ENCODE measurements around the gene PLCH2. TPM values are rescaled to one million over a fixed set of nuclear protein-coding genes. Genes with fewer than 3 reads are reported as not detected.
A peak's percentile ranks its signal among the peaks of the same experiment; 100 is the strongest.
"Not testable (repeated sequence)": the region's sequence is repeated elsewhere in the genome, so short reads cannot be mapped to it uniquely, and the experiment has no call there.

The PLCH2 gene
- total and polyA plus RNA-seq, 8 donors: 0.67 to 6.5 (median 3.7) TPM

DNA sequence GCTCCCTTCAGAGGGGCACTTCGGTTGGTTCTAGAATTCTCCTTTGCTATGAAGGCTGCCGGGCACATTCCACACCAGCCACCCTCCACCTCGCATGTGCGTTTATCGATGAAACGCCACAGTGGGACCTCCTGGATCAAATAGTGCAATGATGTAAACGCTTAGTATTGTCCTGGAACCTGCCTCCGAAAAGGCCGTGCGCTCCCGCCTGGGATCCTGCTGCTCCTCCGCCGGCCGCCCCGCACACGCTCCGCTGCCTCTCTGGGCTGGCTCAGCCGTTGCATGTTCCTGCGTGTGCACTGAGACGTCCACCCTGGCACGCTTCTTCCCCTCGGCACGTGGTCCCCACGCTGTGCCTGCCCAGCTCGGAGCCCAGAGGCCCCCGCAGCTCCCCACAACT, 76.1 kb downstream of the PLCH2 start:
- Histone ChIP-seq H3K36me3 (no peaks in the 10 kb centered on the region), H3K27ac (no peak overlapping the region), H3K27me3 (no peaks in the 10 kb centered on the region), H3K4me1 (peaks cover 24 to 59% of the 10 kb centered on the region in 2 donors), H3K4me3 (no peak overlapping the region), H3K9me3 (no peaks in the 10 kb centered on the region)
- TF ChIP-seq CTCF (IDR thresholded peaks at IDR 0.05): no peak
- DNase-seq: no peak
- intact Hi-C loops (cut with DNase I): no loop called here
- ATAC-seq: no peak

DNA sequence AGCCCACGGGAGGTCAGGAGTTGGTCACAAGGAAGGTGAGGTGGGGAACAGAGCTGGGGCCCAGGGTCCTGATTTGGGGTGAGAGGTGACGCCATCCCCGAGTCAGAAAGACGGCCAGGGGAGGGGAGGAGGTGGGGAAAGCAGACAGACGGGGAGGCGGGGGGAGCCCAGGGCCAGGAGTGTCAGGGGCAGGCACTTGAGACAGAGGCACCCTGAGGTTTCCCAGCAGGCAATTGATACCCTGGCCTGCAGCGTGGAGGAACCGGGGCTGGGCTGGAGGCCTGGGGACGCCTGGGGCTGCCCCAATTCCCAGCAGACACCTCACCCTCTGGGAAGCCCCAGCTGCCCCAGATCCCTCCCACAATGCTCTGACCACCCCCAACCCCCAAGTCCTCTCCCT, 77.0 kb downstream of the PLCH2 start:
- H3K36me3 ChIP-seq; H3K9me3 ChIP-seq; H3K4me3 ChIP-seq; H3K27me3 ChIP-seq; H3K27ac ChIP-seq; ATAC-seq; DNase-seq; intact Hi-C loops (cut with DNase I): not testable (repeated sequence)
- H3K4me1 ChIP-seq: peaks cover 22 to 59% of the 10 kb centered on the region in 2 donors

GRCh38 chr1:2553871-2554620, 78.0 kb downstream of the PLCH2 start:
- H3K27me3 ChIP-seq: no peaks in the 10 kb centered on the region
- H3K4me1 ChIP-seq: peaks cover 14 to 59% of the 10 kb centered on the region in 2 donors
- no peaks in the 10 kb centered on the region for H3K9me3 ChIP-seq
- intact Hi-C loops (cut with DNase I): no loop called here
- H3K36me3 ChIP-seq: peaks cover 0 to 15% of the 10 kb centered on the region in 2 donors
- H3K4me3 ChIP-seq: no peak overlapping the region
- no peak for TF ChIP-seq CTCF (IDR thresholded peaks at IDR 0.05)
- DNase-seq: peak in 1 of 4 donors; percentile 54
- H3K27ac ChIP-seq: no peak overlapping the region
- no peak for ATAC-seq

DNA sequence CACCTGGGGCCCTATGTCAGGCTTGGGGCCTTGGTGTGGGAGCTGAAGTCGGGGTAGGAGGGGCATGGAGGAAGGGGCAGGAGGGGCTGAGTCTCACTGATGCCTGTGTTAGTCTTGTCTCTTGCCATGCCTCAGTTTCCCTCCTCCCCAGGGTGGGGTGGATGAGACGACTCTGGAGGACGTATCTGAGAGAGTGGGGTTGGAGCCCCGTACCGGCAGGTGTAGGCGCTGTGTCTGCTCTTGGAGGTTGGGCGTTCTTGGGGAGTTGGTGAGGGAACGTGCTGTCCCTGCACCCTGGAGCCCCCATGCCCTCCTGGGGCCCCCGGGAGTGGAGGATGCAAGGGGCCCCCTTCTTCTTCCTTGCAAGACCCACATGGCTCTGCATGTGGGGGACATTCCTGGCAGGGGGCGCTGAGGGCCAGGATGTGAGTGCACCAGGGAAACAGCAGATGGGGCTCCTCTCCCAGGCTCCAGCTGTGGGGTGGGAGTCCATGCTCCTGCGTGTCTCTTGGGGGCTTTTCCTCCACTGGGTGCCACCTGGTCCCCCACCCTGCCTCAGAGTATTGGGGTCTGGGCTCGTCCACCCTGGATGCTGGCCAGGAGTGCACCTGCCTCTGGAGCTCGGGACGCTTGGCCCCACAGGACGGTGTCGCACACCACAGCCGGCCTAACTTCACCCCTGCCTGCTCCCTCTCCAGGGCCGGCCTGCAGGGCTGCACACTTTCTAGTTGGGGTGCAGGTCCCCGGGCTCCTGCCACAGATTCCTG, 78.7 kb downstream of the PLCH2 start:
- H3K4me3 ChIP-seq: peak overlapping the region in 1 of 2 donors; percentile 77
- H3K9me3 ChIP-seq: no peaks in the 10 kb centered on the region
- peak overlapping the region; percentile 94 to 98 for H3K27ac ChIP-seq
- intact Hi-C loops (cut with DNase I): no loop called here
- peaks cover 0 to 23% of the 10 kb centered on the region in 2 donors for H3K36me3 ChIP-seq
- H3K27me3 ChIP-seq: no peaks in the 10 kb centered on the region
- peaks cover 12 to 59% of the 10 kb centered on the region in 2 donors for H3K4me1 ChIP-seq
- ATAC-seq (peak; percentile 6), DNase-seq (peak in 2 of 4 donors; percentile 53 to 82)
- TF ChIP-seq CTCF (IDR thresholded peaks at IDR 0.05): peak; percentile 30 to 38

Other genes with a start within 250 kb of the PLCH2 start
- gene SKI, start 248.0 kb upstream of the PLCH2 start, total RNA-seq: 10 to 100 TPM; 75.8 to 89.0 TPM
- gene SKI, start 248.0 kb upstream of the PLCH2 start, polyA plus RNA-seq (ENCODE audit: insufficient read length in 6 of 6): 10 to 100 TPM; 55.8 to 82.3 (median 71.0) TPM
- gene MORN1, start 84.7 kb upstream of the PLCH2 start, total RNA-seq: 1 to 10 TPM; 7.5 to 9.8 TPM
- gene MORN1, start 84.7 kb upstream of the PLCH2 start, polyA plus RNA-seq (ENCODE audit: insufficient read length in 6 of 6): 10 to 100 TPM; 12.8 to 17.8 (median 15.1) TPM
- 100 to 1,000 TPM; 163 to 167 TPM for gene RER1, start 84.4 kb upstream of the PLCH2 start, total RNA-seq
- 100 to 1,000 TPM in 2 of 6 donors, 10 to 100 TPM in 4; 89.6 to 107 (median 98.3) TPM for gene RER1, start 84.4 kb upstream of the PLCH2 start, polyA plus RNA-seq (ENCODE audit: insufficient read length in 6 of 6)
- 10 to 100 TPM; 14.3 to 16.3 TPM for gene PEX10, start 63.7 kb upstream of the PLCH2 start, total RNA-seq
- 10 to 100 TPM; 15.5 to 22.9 (median 19.2) TPM for gene PEX10, start 63.7 kb upstream of the PLCH2 start, polyA plus RNA-seq (ENCODE audit: insufficient read length in 6 of 6)
- gene PANK4, start 50.3 kb downstream of the PLCH2 start, total RNA-seq: 10 to 100 TPM; 29.2 to 29.9 TPM
- gene PANK4, start 50.3 kb downstream of the PLCH2 start, polyA plus RNA-seq (ENCODE audit: insufficient read length in 6 of 6): 10 to 100 TPM; 23.2 to 30.9 (median 26.6) TPM
- gene HES5, start 54.0 kb downstream of the PLCH2 start, total RNA-seq: 1 to 10 TPM in 1 of 2 donors, under 1 TPM in 1; 0.89 to 1.2 TPM
- gene HES5, start 54.0 kb downstream of the PLCH2 start, polyA plus RNA-seq (ENCODE audit: insufficient read length in 6 of 6): under 1 TPM; 0.21 to 0.91 (median 0.48) TPM
- gene TNFRSF14, start 80.1 kb downstream of the PLCH2 start, total RNA-seq: 100 to 1,000 TPM in 1 of 2 donors, 10 to 100 TPM in 1; 90.8 to 109 TPM
- 10 to 100 TPM; 24.2 to 38.2 (median 28.5) TPM for gene TNFRSF14, start 80.1 kb downstream of the PLCH2 start, polyA plus RNA-seq (ENCODE audit: insufficient read length in 6 of 6)
- 10 to 100 TPM; 33.2 to 43.4 TPM for gene PRXL2B, start 110.5 kb downstream of the PLCH2 start, total RNA-seq
- gene PRXL2B, start 110.5 kb downstream of the PLCH2 start, polyA plus RNA-seq (ENCODE audit: insufficient read length in 6 of 6): 10 to 100 TPM; 36.9 to 62.5 (median 49.2) TPM
- gene MMEL1, start 156.7 kb downstream of the PLCH2 start, total RNA-seq: 1 to 10 TPM; 3.4 TPM
- 1 to 10 TPM; 3.4 to 9.1 (median 5.2) TPM for gene MMEL1, start 156.7 kb downstream of the PLCH2 start, polyA plus RNA-seq (ENCODE audit: insufficient read length in 6 of 6)

Measured in left lung (tissue), 10 donors.